HG03095 (cell line): Measurements from ENCODE around the gene PDLIM5.

Experiments used
- ATAC-seq: cut with Tn5 transposase; IDR thresholded peaks from one replicate; pipeline ENCODE4 v1.9.1; 2021; ENCODE audit warnings: moderate library complexity; ENCODE audit not compliant: unreplicated experiment

PDLIM5 gene

DNA sequence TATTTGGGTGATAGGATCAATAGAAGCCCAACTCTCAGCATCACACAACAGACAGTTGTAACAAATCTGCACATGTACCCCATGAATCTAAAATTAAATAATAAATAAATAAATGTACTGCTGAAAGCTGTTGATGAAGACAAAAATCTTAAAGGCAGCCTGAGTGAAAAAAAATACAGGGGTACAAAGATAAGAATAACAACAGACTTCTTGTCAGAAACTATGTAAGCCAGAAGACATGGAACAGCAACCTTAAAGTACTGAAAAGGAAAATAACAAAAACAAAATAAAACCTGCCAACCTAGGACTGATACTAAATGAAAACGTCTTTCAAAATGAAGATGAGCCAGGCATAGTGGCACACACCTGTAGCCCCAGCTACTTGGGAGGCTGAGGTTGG is 25.0 kb upstream of the PDLIM5 start:
- ATAC-seq = no peak

DNA sequence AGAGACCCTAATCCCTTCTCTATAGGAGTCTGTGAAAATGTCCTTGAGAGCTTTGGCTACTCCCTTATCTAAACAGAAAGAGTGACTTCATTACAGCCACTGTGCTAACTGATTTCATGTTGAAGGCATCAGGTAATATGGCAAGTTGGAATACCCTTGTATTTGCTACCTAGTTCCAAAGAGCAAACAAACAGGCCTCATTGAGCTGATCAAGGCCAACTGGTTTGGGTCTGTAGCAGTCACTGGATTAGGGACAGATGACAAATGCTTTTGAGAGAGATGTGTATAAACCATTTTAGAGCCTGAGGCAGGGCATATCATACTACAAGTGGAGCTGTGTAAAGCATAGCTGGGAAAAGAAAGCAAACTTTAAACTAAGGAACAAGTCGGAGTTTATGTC is 22.9 kb upstream of the PDLIM5 start:
- ATAC-seq = no peak

DNA sequence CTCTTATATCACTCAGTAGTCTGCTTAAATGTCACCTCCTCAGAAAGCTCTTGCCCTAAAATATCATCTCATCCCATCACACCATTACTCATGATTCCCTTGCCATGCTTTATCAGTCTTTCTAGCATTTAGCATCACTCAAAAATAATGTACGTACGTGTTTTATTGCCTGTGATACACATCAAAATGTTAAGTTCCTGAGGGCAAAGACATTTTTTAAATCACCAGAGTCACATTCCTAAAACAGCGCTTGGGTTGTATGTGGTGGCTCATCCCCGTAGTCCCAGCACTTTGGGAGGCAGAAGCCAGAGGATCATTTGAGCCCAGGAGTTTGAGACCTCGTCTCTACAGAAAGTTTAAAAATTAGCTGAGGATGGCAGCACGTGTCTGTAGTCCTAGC is 21.3 kb upstream of the PDLIM5 start:
- no peak for ATAC-seq

DNA sequence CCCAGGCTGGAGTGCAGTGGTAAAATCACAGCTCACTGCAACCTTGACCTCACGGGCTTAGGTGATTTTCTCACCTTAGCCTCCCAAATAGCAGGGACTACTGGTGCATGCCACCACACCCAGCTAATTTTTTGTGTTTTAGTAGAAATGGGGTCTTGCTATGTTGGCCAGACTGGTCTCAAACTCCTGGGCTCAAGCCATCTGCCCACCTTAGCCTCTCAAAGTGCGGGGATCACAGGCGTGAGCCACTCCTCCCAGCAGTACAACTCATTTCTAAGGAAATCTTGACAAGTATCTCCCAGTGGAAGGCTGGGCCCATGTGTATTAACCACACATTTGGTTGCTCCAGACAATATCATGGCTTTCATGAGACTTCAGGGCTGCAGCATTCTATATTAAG is 20.4 kb upstream of the PDLIM5 start:
- ATAC-seq = no peak

DNA sequence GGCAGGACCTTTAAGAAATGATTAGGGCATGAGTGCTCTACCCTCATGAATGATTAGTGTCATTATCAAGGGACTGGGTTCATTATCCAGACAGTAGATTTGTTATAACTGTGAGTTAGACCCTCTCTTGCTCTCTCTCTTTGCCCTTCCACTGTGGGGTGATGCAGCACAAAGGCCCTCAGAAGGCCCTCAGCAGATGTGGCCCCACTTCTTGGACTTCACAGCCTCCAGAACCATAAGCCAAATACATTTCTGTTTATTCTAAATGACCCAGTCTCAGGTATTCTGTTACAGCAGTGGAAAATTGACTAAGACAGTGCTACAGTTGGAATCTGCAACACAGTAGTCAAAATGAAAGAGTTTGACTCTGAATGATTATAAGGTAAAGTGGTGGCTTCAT is 17.2 kb upstream of the PDLIM5 start:
- no peak for ATAC-seq

DNA sequence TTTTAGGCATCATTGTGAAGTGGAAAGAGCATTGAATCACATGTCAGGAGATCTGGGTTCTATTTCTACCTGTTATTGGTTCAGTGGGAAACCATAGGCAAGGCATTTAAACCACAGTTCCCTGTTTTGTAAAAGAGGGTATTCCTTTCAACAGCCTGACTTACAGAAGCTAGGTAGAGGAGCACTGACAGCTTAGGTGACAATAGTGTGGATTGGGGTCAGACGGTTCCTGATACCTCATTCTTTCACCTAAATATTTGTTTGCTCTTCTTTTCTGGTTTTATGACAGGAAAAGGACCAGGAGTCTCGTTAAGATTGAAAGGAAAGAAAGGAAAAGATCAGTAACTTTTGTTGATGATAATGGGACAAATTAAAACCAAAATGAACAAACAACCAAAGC is 15.9 kb upstream of the PDLIM5 start:
- ATAC-seq = no peak

DNA sequence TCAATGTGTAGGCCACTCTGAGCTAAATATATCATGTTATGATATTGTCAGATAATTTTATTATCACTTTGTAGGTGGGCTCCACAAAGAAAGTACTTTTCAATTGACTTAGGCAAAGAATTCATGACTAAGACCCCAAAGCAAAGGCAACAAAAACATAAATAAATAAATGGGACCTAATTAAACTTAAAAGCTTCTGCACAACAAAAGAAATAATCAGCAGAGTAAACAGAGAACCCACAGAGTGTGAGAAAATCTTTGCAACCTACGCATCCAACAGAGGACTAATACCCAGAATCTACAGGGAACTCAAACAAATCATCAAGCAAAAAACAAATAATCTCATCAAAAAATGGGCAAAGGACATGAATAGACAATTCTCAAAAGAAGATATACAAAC is 15.2 kb upstream of the PDLIM5 start:
- ATAC-seq = no peak

DNA sequence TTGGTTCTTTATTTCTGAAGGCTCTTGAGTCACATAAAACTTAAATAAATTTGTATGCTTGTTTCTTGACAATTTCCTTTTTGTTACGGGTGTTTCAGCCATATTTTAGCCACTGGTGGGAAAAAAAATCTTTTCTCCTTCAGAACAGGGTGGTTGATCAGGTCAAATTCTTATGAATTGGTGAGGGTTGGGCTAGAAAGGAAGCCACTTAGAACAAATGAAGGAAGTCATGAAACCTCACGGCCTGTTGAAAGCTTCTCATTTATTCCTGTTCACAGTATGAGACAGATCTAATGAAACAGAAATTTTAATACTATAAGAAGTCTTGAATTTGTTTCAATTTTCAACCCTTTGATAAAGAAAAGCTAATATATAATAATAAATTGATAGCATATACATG is 12.1 kb upstream of the PDLIM5 start:
- ATAC-seq = no peak

DNA sequence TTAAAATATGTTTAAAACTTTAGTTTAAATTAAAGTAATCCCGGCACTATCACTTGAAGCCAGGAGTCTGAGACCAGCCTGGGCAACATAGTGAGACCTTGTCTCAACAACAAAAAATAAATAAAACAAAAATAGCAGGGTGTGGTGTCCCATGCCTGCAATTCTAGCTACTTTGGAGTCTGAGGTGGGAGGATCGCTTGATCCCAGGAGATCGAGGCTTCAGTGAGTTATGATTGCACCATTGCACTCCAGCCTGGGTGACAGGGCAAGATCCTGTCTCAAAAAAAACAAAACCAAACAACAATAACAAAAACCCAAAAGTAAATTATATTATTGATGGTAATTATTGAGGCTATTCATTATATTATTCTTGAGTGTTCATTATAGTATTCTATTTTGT is 9.9 kb upstream of the PDLIM5 start:
- no peak for ATAC-seq

DNA sequence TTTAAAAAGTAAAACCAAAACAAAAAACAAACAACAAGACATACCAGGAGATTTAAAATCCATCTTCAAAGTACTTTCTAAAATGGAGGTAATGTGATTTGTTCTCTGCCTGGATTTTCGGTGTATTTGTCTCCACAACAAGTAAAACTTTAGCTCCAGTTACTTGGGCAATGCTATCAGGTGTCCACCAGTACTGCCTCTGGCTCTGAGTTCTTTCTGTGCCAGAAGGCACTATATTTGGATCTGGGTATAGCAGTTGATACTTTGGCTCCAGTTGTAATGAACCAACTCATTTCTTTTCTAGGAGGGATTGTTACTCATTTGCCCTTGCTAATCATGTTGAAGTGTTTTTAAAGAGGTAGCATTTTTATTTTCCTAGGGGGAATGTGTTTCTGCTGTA is 9.5 kb upstream of the PDLIM5 start:
- ATAC-seq = no peak

DNA sequence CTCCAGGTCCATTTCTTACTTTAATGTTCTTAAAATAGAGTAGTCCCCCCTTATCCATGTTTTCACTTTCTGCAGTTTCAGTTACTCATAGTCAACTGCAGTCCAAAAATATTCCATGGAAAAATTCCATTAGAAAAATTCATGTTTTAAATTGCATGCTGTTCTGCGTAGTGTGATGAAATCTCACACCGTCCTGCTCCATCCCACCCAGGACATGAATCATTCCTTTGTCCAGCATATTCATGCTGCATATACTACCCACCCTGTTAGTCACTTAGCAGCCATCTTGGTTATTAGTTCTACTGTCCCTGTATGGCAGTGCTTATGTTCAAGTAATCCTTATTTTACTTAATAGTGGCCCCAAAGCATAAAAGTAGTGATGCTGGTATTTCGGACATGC is 5.4 kb upstream of the PDLIM5 start:
- no peak for ATAC-seq

DNA sequence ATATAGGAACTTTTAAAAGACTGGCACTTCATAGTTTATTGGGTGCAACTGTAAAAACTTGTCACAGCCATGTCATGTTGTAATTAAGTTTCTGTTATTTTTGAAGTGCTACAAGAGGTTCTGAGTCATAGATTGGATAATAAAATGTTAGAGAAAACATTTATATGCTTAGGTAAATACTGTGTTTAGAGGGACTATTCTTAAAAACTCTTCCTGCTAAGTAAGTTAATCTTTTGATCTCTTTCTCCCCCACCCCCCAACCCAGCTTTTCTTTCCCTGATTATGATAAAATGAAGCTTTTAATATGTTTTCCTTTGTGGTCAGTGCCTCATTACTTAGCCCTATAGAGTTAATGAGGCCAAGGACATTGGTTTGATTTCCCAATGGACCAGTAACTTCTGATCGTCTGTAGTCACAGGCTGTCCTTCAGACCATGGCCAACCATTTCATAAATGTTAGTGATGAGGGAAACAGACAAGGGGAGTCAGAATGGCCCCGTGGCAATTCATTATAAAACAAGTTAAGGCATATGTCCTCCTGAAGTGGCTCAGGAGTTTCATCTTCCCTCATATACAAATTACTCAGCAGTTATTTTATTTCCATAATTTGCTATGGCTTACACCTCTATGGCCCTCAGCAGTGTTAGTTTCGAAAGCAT is 3.9 kb upstream of the PDLIM5 start:
- no peak for ATAC-seq

DNA sequence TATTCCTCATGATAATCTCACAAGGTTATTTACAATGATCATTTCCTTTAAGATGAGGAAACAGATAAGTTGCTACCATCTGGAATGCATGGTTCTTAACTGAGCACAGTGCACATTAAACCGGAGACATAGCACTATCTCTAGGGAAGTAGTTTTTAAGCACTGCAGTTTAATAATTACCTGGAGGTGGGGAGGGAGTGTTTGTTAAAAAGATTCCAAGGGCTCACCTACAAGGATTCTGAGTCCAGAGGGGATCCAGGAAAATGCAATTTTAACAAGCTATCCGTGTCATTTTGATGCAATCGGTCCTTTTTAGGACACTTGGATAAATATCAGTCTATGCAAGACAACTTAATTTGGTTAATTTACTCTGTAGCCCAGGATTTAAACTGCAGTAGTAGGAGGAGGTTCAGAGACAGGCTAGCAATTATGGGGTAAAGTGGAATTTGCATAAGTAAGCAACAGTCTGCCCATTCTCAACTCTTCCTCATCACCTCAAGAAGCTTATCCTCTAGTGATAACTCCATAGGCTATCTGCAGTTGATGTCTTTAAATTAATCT is 2.8 kb upstream of the PDLIM5 start:
- ATAC-seq = no peak

DNA sequence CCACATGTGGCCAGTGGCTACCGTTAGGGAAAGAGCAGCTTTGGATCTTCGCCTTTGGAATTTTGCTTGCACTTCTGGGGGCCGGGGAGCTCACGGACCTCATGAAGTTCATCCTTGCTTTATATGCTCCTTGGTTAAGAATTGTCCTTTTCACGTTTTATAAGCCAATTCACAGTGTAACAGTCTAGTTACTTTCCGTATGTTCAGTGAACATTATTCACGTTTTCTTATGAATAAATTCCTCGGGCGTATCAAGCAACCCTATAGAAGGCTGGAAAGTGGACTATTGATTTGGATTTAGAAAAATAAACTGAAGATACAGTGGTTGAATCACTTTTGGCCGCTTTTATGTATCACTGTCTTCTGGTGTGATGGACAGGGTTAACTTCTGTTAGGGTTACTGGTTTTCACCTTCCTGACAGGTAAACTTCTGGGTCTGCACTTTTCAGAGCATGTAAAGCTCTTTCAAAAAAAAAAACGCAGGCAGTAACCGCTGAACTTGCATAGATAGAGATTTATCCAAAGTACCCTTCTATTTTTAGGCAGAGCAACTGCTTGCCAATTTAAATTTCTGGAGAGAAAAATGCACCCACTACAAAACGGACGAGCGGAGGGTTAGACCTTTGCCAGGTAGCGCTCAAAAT is 569 bp upstream of the PDLIM5 start:
- ATAC-seq = no peak

DNA sequence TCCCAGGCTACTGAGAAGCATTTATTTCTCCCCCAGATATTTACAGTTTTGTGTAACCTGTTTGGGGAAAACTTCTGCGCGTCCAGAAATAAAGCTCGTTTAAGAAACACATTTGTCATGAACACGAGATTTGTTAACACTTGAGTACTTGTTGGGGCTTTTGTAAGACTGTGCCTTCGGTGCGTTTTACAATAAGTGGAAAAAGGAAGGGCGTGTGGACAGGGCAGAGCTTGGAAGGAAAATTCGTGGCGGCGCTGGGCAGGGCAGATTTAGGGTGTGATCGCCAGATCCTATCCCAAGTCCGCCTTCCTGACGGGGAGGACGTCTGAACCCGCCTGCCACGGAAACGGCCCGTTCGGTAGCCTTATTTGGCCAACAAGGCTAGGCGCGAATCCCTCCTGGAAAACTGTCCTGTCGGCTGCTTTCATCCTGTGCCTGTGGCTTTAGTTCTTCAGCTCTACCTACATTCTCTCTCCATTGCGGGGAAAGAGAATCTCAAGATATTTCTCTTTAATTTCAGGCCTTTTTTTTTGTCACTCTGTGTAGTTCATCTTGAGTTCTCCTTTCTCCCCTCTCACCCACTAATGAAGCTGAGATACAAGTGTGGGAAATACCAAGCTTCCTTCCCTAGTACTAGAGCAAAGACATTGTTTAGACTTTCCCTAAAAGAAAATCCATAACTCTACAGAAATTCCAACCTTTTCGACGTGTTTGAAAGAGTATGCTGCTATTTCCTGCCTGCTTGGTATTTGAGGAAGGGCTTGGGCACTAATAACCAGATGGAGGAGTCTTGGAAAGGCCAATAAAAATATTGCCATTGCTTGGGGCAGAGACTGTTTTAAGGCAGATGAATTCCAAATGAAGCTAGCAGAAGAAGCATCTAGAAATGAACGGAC is 982 bp downstream of the PDLIM5 start:
- ATAC-seq = peak; percentile 17

DNA sequence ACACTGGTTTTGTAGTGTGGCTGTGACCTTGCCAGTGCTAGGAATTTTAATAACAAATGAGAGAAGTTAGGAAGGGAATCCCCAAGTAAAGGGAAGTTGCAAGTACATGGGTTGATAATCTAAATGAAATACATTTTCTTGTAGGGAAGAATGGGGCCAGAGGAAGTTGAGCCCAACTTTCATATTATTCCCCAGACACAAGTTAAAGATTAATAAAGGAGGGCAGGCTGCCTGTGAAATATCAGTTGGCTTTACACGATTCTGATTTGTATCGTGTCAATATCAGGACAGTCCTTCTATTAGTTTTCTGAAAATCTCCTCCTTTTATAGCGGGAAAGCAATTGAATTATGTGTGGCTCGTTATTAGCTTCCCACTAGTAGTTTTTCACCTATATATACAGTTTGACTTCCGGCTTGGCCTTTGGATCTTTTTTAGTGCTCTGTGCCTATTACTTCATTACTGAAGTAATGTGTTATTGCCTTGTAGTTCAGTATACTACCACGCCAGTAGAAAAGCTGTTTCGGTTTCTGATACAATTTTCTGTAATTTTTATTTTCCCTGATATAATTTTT is 1.7 kb downstream of the PDLIM5 start:
- ATAC-seq = no peak

DNA sequence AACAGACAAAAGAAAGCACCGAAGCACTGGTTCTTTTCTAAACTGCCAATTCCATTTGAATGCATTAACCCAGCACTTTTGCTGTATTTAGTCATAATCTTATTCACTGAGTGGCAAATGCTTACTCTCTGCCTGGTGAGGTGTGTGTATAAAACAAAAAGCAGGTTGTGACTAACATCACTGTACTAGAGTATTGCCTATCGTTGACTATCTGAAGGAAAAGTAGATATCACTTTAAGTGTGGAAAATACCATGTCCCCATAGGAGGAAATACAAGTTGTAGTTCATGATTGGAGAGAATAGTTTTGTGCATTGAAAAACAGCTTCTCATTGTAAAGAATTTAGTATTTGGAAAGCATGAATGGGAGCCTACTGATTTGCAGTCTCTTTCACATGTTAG is 2.7 kb downstream of the PDLIM5 start:
- ATAC-seq = no peak

DNA sequence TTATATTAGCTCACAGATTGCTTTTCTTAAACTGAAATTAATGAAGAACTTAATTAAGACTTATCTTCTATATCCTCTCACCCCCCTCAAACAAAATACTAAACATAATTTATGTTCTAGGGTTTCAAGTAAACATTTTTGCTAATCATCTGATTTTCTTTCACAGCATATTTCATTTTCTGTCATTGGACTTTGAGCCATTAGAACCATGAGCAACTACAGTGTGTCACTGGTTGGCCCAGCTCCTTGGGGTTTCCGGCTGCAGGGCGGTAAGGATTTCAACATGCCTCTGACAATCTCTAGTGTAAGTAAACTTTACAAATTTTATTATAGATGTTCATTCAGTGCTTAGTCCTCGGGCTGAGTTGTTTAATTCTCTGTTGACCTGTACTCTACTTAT is 3.3 kb downstream of the PDLIM5 start:
- ATAC-seq = no peak

DNA sequence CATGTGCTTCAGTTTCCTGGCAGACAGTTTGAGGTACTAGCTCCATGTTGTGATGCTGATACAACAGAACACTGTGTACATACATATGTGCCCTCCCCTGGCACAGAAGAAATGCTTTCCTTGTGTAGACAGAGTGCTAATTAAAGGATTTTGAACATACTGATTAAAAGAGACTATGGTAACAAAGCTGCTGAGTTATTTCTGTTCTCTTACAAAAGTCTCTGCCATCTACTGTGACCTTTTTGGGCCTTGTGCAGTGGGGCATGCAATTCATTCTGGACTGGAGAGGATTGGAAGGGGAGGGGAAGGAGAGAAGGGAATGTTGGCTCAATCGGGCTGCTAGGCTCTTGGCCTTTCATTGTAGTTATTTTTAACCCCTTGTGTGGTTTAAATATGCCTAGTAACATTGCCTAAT is 6.0 kb downstream of the PDLIM5 start:
- no peak for ATAC-seq

DNA sequence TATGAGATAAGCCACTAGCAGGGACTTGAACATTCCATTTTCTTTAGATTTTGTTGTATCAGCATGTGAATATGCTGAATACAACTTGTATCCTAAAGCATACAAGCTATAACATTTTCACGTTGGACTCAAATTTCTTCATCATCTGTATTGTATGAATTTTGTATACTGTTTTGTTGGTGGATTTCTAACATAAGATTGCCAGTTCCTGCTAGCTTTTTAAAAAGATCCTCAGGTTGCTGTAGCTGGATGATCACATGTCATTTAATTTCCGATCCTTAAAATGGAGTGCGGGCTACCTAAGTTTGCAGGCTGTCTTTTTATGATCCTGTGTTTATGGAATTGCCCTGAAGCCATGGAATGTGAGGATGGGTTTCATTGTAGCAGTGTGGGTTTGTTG is 6.9 kb downstream of the PDLIM5 start:
- ATAC-seq = no peak

DNA sequence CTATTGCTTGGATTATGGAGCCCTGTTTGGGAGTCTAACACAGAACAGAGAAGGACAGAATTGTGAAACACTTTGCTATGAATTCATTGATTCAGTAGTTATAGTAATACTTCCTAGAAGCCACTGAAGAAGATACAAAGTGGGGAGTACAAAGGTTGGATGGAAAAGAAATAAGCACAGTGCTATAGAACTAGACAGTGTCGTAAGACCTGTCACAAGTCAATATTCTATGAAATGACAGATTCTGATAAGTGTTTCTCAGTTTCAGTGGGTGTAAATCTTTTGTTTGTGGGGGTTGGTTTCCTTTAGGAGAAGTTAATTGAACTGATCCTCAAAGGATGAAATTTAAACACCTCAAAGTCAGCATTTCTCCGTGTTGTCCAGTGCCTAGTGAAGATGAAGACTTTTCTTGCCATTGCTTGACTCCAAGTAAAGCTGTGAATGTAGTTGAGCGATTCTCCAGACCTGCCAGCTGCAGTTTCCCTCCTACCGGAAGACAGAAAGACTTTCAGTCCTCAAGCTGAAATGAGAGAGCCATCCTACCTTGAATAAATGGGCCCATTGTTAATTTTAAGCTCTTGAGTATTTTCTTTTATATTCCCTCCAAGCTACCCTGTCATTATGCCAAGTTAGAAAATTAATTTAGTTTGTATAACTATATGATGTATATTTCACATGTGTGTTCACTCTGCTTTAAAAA is 7.9 kb downstream of the PDLIM5 start:
- no peak for ATAC-seq
